ENCODE results near the gene TBC1D7. TPM values are rescaled to one million over a fixed set of nuclear protein-coding genes. Genes with fewer than 3 reads are reported as not detected.

TBC1D7 gene
- total RNA-seq, 1 donor from 2014 or later, result 30.2 TPM

- DNase-seq (ENCODE audit: extremely low read depth, low read depth, low spot score), result no peak
Measured at GRCh38 chr6:13296536-13296997, 31.8 kb downstream of the TBC1D7 start.

- no peak for DNase-seq (ENCODE audit: extremely low read depth, low read depth, low spot score)
Measured at GRCh38 chr6:13295576-13295975, 32.8 kb downstream of the TBC1D7 start.

GRCh38 chr6:13294499-13295069, 33.8 kb downstream of the TBC1D7 start:
- DNase-seq (ENCODE audit: extremely low read depth, low read depth, low spot score), result no peak

GRCh38 chr6:13292774-13293173, 35.6 kb downstream of the TBC1D7 start:
- no peak for DNase-seq (ENCODE audit: extremely low read depth, low read depth, low spot score)

- DNase-seq (ENCODE audit: extremely low read depth, low read depth, low spot score), result no peak
Measured at GRCh38 chr6:13290335-13290734, 38.0 kb downstream of the TBC1D7 start.

GRCh38 chr6:13289789-13290318, 38.5 kb downstream of the TBC1D7 start:
- no peak for DNase-seq (ENCODE audit: extremely low read depth, low read depth, low spot score)

- no peak for DNase-seq (ENCODE audit: extremely low read depth, low read depth, low spot score)
Measured at GRCh38 chr6:13288969-13289391, 39.4 kb downstream of the TBC1D7 start.

GRCh38 chr6:13288481-13288880, 39.9 kb downstream of the TBC1D7 start:
- DNase-seq (ENCODE audit: extremely low read depth, low read depth, low spot score), result no peak

GRCh38 chr6:13287104-13287503, 41.2 kb downstream of the TBC1D7 start:
- no peak for DNase-seq (ENCODE audit: extremely low read depth, low read depth, low spot score)

- no peak for DNase-seq (ENCODE audit: extremely low read depth, low read depth, low spot score)
Measured at GRCh38 chr6:13286181-13286580, 42.2 kb downstream of the TBC1D7 start.

GRCh38 chr6:13285705-13286104, 42.6 kb downstream of the TBC1D7 start:
- DNase-seq (ENCODE audit: extremely low read depth, low read depth, low spot score), result no peak

GRCh38 chr6:13284646-13285045, 43.7 kb downstream of the TBC1D7 start:
- DNase-seq (ENCODE audit: extremely low read depth, low read depth, low spot score), result no peak

- DNase-seq (ENCODE audit: extremely low read depth, low read depth, low spot score), result no peak
Measured at GRCh38 chr6:13283331-13283730, 45.0 kb downstream of the TBC1D7 start.

- no peak for DNase-seq (ENCODE audit: extremely low read depth, low read depth, low spot score)
Measured at GRCh38 chr6:13282393-13283069, 45.8 kb downstream of the TBC1D7 start.

- no peak for DNase-seq (ENCODE audit: extremely low read depth, low read depth, low spot score)
Measured at GRCh38 chr6:13281686-13282085, 46.7 kb downstream of the TBC1D7 start.

- no peak for DNase-seq (ENCODE audit: extremely low read depth, low read depth, low spot score)
Measured at GRCh38 chr6:13280254-13280653, 48.1 kb downstream of the TBC1D7 start.

GRCh38 chr6:13278991-13279390, 49.3 kb downstream of the TBC1D7 start:
- no peak for DNase-seq (ENCODE audit: extremely low read depth, low read depth, low spot score)

GRCh38 chr6:13278164-13278563, 50.2 kb downstream of the TBC1D7 start:
- DNase-seq (ENCODE audit: extremely low read depth, low read depth, low spot score), result no peak

GRCh38 chr6:13277231-13277630, 51.1 kb downstream of the TBC1D7 start:
- no peak for DNase-seq (ENCODE audit: extremely low read depth, low read depth, low spot score)

- no peak for DNase-seq (ENCODE audit: extremely low read depth, low read depth, low spot score)
Measured at GRCh38 chr6:13275435-13275989, 52.8 kb downstream of the TBC1D7 start.

- DNase-seq (ENCODE audit: extremely low read depth, low read depth, low spot score), result no peak
Measured at GRCh38 chr6:13274707-13275434, 53.5 kb downstream of the TBC1D7 start.
